PFSK-1 (cell line): ENCODE data around the gene CTBP2.

Experiments
- REST ChIP-seq, 2 experiments: IDR thresholded peaks; 2 replicates each; pipeline versions ENCODE4 v1.6.1 to v1.8.0; 2011 to 2012; ENCODE audit warnings: low read depth in 2 of 2, low read length in 2 of 2, control low read depth in 1 of 2, inconsistent platforms in 1 of 2, mild to moderate bottlenecking in 1 of 2, moderate library complexity in 1 of 2; ENCODE audit not compliant: insufficient read depth in 1 of 2
- TAF1 ChIP-seq: IDR thresholded peaks from 2 replicates; pipeline ENCODE4 v1.6.1; 2012; ENCODE audit warnings: low read length, control low read depth, borderline replicate concordance; ENCODE audit not compliant: insufficient read depth

GRCh38 chr10:124984376-124984775, 176.0 kb downstream of the CTBP2 start:
- TF ChIP-seq TAF1: no peak
- no peak for TF ChIP-seq REST (IDR thresholded peaks at IDR 0.05; ENCODE audit: insufficient read depth in 1 of 2, low read depth in 2 of 2, low read length in 2 of 2)
